Measurements from ENCODE around the gene CAPN9.

DNA sequence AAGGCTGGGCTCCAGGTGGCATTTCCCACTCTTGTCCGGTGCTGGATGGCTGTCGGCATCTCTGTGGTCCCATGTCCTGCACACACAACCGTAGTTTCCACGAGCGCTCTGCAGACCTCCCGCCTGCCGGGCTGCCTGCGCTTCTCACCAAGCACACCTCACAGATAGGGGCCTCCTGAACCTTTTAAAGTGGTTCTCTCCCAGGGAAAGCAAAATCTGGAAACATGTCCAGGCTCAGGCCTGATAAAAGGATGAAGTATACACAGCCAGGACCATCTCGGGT is 46.2 kb downstream of the CAPN9 start:
- TF ChIP-seq CTCF (IDR thresholded peaks at IDR 0.05) = no peak
- no peak for TF ChIP-seq EZH2phosphoT487 (IDR thresholded peaks at IDR 0.05)

Measured in neural progenitor cell (in vitro differentiated cells).